Lower leg skin (tissue), 3 donors: Measurements from ENCODE around the gene RALY.

Experiments used
- POLR2A ChIP-seq, 2 donors: fragments of 450-650 bp; IDR thresholded peaks; one replicate each; pipeline ENCODE4 v1.6.1; 2016 to 2017; ENCODE audit warnings: antibody characterized with exemption in 2 of 2, mild to moderate bottlenecking in 1 of 2, moderate library complexity in 1 of 2
- TF ChIP-seq, protein P1 (sequence below), 3 donors: fragments of 450-650 bp; IDR thresholded peaks; one replicate each; pipeline ENCODE4 v1.5.1; 2016; ENCODE audit warnings: antibody characterized with exemption in 3 of 3, mild to moderate bottlenecking in 3 of 3, moderate library complexity in 2 of 3

DNA sequence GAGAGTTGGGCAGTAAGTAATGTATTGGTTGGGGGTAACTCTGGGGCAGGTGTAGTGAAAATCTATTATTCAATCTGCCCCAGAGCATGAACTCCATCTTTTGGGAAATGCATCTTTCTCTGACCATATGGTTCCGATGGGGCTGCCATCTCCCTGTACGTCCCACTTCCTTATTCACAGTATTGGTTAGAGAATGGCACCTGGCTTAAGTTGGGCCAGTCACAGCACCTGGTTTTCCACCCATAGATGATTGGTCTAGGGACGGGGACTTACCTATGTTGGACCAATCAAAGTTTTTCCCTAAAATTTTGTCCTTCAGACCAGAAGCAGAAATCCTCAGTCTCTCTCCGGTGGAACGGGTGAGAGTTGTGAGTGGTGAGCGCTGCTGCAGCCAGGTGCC is 2.2 kb upstream of the RALY start:
- TF ChIP-seq, protein P1, sequence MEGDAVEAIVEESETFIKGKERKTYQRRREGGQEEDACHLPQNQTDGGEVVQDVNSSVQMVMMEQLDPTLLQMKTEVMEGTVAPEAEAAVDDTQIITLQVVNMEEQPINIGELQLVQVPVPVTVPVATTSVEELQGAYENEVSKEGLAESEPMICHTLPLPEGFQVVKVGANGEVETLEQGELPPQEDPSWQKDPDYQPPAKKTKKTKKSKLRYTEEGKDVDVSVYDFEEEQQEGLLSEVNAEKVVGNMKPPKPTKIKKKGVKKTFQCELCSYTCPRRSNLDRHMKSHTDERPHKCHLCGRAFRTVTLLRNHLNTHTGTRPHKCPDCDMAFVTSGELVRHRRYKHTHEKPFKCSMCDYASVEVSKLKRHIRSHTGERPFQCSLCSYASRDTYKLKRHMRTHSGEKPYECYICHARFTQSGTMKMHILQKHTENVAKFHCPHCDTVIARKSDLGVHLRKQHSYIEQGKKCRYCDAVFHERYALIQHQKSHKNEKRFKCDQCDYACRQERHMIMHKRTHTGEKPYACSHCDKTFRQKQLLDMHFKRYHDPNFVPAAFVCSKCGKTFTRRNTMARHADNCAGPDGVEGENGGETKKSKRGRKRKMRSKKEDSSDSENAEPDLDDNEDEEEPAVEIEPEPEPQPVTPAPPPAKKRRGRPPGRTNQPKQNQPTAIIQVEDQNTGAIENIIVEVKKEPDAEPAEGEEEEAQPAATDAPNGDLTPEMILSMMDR (IDR thresholded peaks at IDR 0.05) = no peak
- TF ChIP-seq POLR2A (IDR thresholded peaks at IDR 0.05) = no peak
